HepG2 (cell line): ENCODE results near the gene PPM1E. TPM values are rescaled to one million over a fixed set of nuclear protein-coding genes. Genes with fewer than 3 reads are reported as not detected.
A peak's percentile ranks its signal among the peaks of the same experiment; 100 is the strongest.

ENCODE experiments used
- ATAC-seq: fragments of 200-7000 bp; cut with Tn5 transposase; 3 replicates; pipeline ENCODE4 v1.9.1; 2020; ENCODE audit warnings: mild to moderate bottlenecking, moderate library complexity
- BruUV-seq: library from RNA; stranded (reverse); fragments of 400-500 nt; replicated peaks from 2 replicates; lab custom pipeline; 2021; lab: Mats Ljungman, UMichigan
- CTCF ChIA-PET: fragments of 300-600 bp; formaldehyde crosslinking; extraction: SDS; loops from one replicate; lab custom pipeline; 2021; ENCODE audit warnings: low total read pairs, inconsistent platforms, low intra/inter-chr PET ratio; lab: Yijun Ruan, JAX
- POLR2A ChIA-PET: fragments of 350-600 bp; sonication (Branson Sonifier 250); formaldehyde crosslinking; loops from one replicate; lab custom pipeline; 2020; ENCODE audit warnings: antibody characterized with exemption, inconsistent platforms; lab: Yijun Ruan, JAX
- DNase-seq: peaks from one replicate; pipeline ENCODE4 v3.0.0-alpha.2; 2015; ENCODE audit warnings: low spot score
- FAIRE-seq: peaks from 3 replicates; lab custom pipeline; 2011; peaks lifted over from hg19 to GRCh38; lab: Jason Lieb, UNC
- H2AFZ ChIP-seq: one replicate; pipeline ENCODE4 v1.6.1; 2011; ENCODE audit warnings: low read length, inconsistent platforms
- H3K27ac ChIP-seq: fragments of 300-600 bp; 3 replicates; pipeline ENCODE4 v1.8.0; 2011; ENCODE audit warnings: mixed run types, mild to moderate bottlenecking, mixed read lengths, low read length, inconsistent platforms; ENCODE audit not compliant: insufficient read depth; ENCODE audit errors: extremely low read length
- H3K27me3 ChIP-seq, 2 experiments: fragments of 200-600 bp in 1 of 2; 2 replicates in 1 of 2; 3 replicates in 1 of 2; pipeline versions ENCODE4 v1.6.0 to v1.8.0; 2011; ENCODE audit warnings: low read length in 2 of 2, mild to moderate bottlenecking in 2 of 2, moderate library complexity in 2 of 2, inconsistent platforms in 1 of 2; ENCODE audit not compliant: insufficient read depth in 2 of 2, control insufficient read depth in 1 of 2
- H3K36me3 ChIP-seq, 2 experiments: fragments of 200-600 bp in 1 of 2; replicated peaks in 1 of 2; 2 replicates in 1 of 2; 3 replicates in 1 of 2; pipeline versions ENCODE4 v1.5.1 to v1.8.0; 2011; ENCODE audit warnings: low read length in 2 of 2, inconsistent platforms in 1 of 2; ENCODE audit not compliant: insufficient read depth in 2 of 2, control insufficient read depth in 1 of 2
- H3K4me1 ChIP-seq: 2 replicates; pipeline ENCODE4 v1.5.1; 2012; ENCODE audit warnings: low read length, inconsistent platforms; ENCODE audit not compliant: insufficient read depth
- H3K4me2 ChIP-seq: 2 replicates; pipeline ENCODE4 v1.6.0; 2011; ENCODE audit warnings: low read depth, low read length, inconsistent platforms
- H3K4me3 ChIP-seq, 3 experiments: fragments of 200-600 bp in 1 of 3; sonication (generic), shearing (Covaris generic) in 1 of 3; replicated peaks in 1 of 3; 2 replicates each; pipeline ENCODE4 v1.5.1; 2011 to 2016; ENCODE audit warnings: low read length in 3 of 3, inconsistent platforms in 2 of 3, low read depth in 2 of 3, mild to moderate bottlenecking in 2 of 3, control low read depth in 1 of 3, mixed read lengths in 1 of 3; ENCODE audit not compliant: insufficient read depth in 1 of 3
- H3K79me2 ChIP-seq: one replicate; pipeline ENCODE4 v1.6.1; 2011; ENCODE audit warnings: low read length, inconsistent platforms; ENCODE audit not compliant: insufficient read depth
- H3K9ac ChIP-seq: 2 replicates; pipeline ENCODE4 v1.6.0; 2011; ENCODE audit warnings: mild to moderate bottlenecking, low read depth, low read length, inconsistent platforms; ENCODE audit not compliant: insufficient read depth
- H3K9me3 ChIP-seq: 2 replicates; pipeline ENCODE4 v1.5.1; 2012; ENCODE audit warnings: mild to moderate bottlenecking, low read length
- H4K20me1 ChIP-seq: 2 replicates; pipeline ENCODE4 v1.6.0; 2011; ENCODE audit warnings: inconsistent platforms, mild to moderate bottlenecking, low read length, moderate library complexity; ENCODE audit not compliant: insufficient read depth
- HOXA5 ChIP-seq: sonication (generic); formaldehyde crosslinking; IDR thresholded peaks from 2 replicates; pipeline ENCODE4 v1.4.0; 2020; ENCODE audit warnings: missing genetic modification reagents
- KDM4B ChIP-seq: sonication (generic); formaldehyde crosslinking; IDR thresholded peaks from 2 replicates; pipeline ENCODE4 v1.4.0; 2020; ENCODE audit warnings: missing genetic modification reagents
- PCBP1 ChIP-seq: fragments of 200-400 bp; formaldehyde crosslinking; IDR thresholded peaks from 2 replicates; pipeline ENCODE4 v1.6.1; 2017; ENCODE audit warnings: mild to moderate bottlenecking, low read depth, low read length, borderline replicate concordance
- POGZ ChIP-seq: sonication (generic); formaldehyde crosslinking; IDR thresholded peaks from 2 replicates; pipeline ENCODE4 v1.4.0; 2020; ENCODE audit warnings: mild to moderate bottlenecking, missing genetic modification reagents
- ZBTB7B ChIP-seq: sonication (generic); formaldehyde crosslinking; IDR thresholded peaks from 2 replicates; pipeline ENCODE4 v1.4.0; 2020; ENCODE audit warnings: missing genetic modification reagents
- ZNF562 ChIP-seq: sonication (generic); formaldehyde crosslinking; IDR thresholded peaks from 2 replicates; pipeline ENCODE4 v1.8.0; 2022; ENCODE audit warnings: missing genetic modification reagents, borderline replicate concordance
- ZNF746 ChIP-seq: sonication (generic); formaldehyde crosslinking; IDR thresholded peaks from 2 replicates; pipeline ENCODE4 v1.8.0; 2022; ENCODE audit warnings: mild to moderate bottlenecking, missing genetic modification reagents
- ZNF782 ChIP-seq: sonication (generic); formaldehyde crosslinking; IDR thresholded peaks from 2 replicates; pipeline ENCODE4 v1.4.0; 2020; ENCODE audit warnings: missing genetic modification reagents, mild to moderate bottlenecking, borderline replicate concordance
- WGBS: methylation state at CpG from one replicate; pipeline ENCODE4 v1.1.6; 2017; ENCODE audit warnings: low lambda C conversion rate; 5-methylcytosine and 5-hydroxymethylcytosine counted together
- in situ Hi-C: cut with HindIII; loops from 2 replicates; pipeline ENCODE4 v1.10.0; 2017; ENCODE audit warnings: low pct_unique_long_range_greater_than_20kb; ENCODE audit not compliant: extremely low pct_ligation_motif_present
- intact Hi-C: fragments of 100-400 bp; cut with micrococcal nuclease; formaldehyde crosslinking; loops from one replicate; pipeline ENCODE4 v1.10.0; 2022; ENCODE audit not compliant: unreplicated experiment
- polyA plus RNA-seq, 8 experiments: library from polyadenylated mRNA; depleted of rRNA in 3 of 8; stranded (reverse) in 7 of 8; unstranded in 1 of 8; fragments of >200 nt; fragmentation: Illumina TruSeq in 4 of 8; extraction: Trizol in 4 of 8; gene quantifications; 2 replicates each; pipeline versions ENCODE4 v1.2.1 to v1.2.3, GENCODE V29; 2011 to 2016; ENCODE audit warnings: low read depth in 4 of 8, missing spikeins in 1 of 8, mixed read lengths in 1 of 8; ENCODE audit not compliant: insufficient read depth in 1 of 8
- total RNA-seq, 5 experiments: library from RNA; depleted of rRNA; stranded (reverse); fragments of >200 nt; fragmentation: Illumina TruSeq; extraction: Trizol; gene quantifications; 2 replicates each; pipeline ENCODE4 v1.2.3, GENCODE V29; 2016; ENCODE audit warnings: low read depth in 1 of 5
- TF ChIP-seq, protein P1 (sequence below): sonication (generic); formaldehyde crosslinking; conservative IDR thresholded peaks from 2 replicates; pipeline ENCODE4 v1.4.0; 2020; ENCODE audit warnings: missing genetic modification reagents

The PPM1E gene
- total and polyA plus RNA-seq, 2 of the 13 experiments (the other 11 are each of a cell fraction or from before 2014, with no cell fraction given): 0.15 TPM; not detected in 1

DNA sequence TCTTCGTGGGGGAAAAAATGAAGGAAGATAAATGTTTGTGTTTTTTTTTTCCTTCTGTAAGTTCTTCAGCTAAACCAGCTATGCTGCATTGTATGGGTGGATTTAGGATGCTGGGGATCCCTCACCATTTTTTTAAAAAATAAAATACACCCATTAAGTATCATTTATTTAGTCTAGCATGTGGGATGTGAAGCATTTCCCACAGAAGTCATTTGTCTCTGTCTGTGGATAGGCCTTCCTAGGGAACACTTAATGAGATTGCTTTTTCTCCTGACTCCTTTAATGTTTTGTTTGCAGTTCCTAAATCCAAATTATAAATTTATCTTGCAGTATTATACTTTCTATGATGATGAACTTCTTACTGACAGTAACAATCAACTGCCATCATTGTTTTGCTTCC is 146.7 kb downstream of the PPM1E start:
- no peak for FAIRE-seq
- POLR2A ChIA-PET: no interaction called here
- BruUV-seq: no TSS peak
- intact Hi-C loops: no loop called here
- H4K20me1 ChIP-seq: no peaks in the 10 kb centered on the region
- H3K9me3 ChIP-seq: peaks cover 13% of the 10 kb centered on the region
- no peak overlapping the region for H3K9ac ChIP-seq
- TF ChIP-seq ZBTB7B: no peak
- no peak for TF ChIP-seq PCBP1
- no peak for TF ChIP-seq KDM4B (CRISPR knock-in tag)
- TF ChIP-seq POGZ (CRISPR knock-in tag): no peak
- TF ChIP-seq, all 625 proteins: peak for 0
- DNase-seq (no peak), ATAC-seq (no peak)
- H3K27me3 ChIP-seq: no peaks in the 10 kb centered on the region
- in situ Hi-C loops: no loop called here
- no peak overlapping the region for H3K4me2 ChIP-seq
- H3K79me2 ChIP-seq: no peaks in the 10 kb centered on the region
- CTCF ChIA-PET: no interaction called here
- H3K4me3 ChIP-seq: no peak overlapping the region
- H2AFZ ChIP-seq: no peak overlapping the region
- H3K27ac ChIP-seq: no peak overlapping the region
- H3K36me3 ChIP-seq: no peaks in the 10 kb centered on the region
- 4% methylated on average over 1 of the region's 1 CpG for WGBS
- no peaks in the 10 kb centered on the region for H3K4me1 ChIP-seq

DNA sequence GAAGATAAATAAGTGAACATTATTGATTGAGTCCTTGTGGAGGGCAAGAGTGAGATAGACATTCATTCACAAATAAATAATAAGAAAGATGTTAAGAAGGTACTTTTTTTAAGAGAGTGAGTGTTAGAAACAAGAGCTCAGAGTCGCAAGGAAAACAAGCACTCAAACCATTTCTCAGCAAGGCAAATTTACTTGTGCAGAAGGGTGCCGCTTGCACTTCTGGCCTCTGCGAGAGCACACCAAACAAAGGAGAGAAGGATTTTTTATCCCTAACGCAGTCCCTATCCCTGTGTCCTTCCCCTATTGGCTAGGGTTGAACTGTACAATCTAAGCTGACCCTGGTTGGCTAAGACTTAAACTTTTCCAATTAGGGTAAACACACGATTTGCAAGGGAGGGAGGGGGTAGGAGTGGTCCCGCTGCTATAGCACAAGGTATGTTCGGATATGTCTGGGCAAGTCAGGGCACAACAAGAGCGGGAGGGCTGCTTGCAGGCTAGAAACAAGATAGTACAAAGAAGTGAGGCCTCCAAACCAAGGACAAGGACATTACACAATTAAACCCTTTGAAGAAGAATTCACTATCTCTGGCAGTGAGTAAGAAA is 156.2 kb downstream of the PPM1E start:
- CTCF ChIA-PET: no interaction called here
- Histone ChIP-seq H3K9me3 (peaks cover 30% of the 10 kb centered on the region), H3K4me1 (no peaks in the 10 kb centered on the region), H3K4me2 (no peak overlapping the region), H3K4me3 (no peak overlapping the region), H2AFZ (no peak overlapping the region), H3K9ac (no peak overlapping the region), H3K36me3 (no peaks in the 10 kb centered on the region), H3K27me3 (no peaks in the 10 kb centered on the region), H3K79me2 (no peaks in the 10 kb centered on the region), H4K20me1 (no peaks in the 10 kb centered on the region), H3K27ac (no peak overlapping the region)
- intact Hi-C loops (no loop called here), in situ Hi-C loops (no loop called here)
- FAIRE-seq: no peak
- no peak for ATAC-seq
- TF ChIP-seq ZNF562 (CRISPR knock-in tag) (peak; percentile 80; the same call in 1 of the 2 replicates), HOXA5 (no peak), ZNF746 (CRISPR knock-in tag) (no peak), ZNF782 (CRISPR knock-in tag) (no peak)
- TF ChIP-seq, protein P1, sequence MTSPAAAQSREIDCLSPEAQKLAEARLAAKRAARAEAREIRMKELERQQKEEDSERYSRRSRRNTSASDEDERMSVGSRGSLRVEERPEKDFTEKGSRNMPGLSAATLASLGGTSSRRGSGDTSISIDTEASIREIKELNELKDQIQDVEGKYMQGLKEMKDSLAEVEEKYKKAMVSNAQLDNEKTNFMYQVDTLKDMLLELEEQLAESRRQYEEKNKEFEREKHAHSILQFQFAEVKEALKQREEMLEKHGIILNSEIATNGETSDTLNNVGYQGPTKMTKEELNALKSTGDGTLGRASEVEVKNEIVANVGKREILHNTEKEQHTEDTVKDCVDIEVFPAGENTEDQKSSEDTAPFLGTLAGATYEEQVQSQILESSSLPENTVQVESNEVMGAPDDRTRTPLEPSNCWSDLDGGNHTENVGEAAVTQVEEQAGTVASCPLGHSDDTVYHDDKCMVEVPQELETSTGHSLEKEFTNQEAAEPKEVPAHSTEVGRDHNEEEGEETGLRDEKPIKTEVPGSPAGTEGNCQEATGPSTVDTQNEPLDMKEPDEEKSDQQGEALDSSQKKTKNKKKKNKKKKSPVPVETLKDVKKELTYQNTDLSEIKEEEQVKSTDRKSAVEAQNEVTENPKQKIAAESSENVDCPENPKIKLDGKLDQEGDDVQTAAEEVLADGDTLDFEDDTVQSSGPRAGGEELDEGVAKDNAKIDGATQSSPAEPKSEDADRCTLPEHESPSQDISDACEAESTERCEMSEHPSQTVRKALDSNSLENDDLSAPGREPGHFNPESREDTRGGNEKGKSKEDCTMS: no peak
- POLR2A ChIA-PET: no interaction called here
- WGBS: 26% methylated on average over 8 of the region's 8 CpGs
- DNase-seq: no peak
- no TSS peak for BruUV-seq
